Measurements from ENCODE around the gene NCF1.
"Not testable (repeated sequence)": the region's sequence is repeated elsewhere in the genome, so short reads cannot be mapped to it uniquely, and the experiment has no call there.

The NCF1 gene

DNA sequence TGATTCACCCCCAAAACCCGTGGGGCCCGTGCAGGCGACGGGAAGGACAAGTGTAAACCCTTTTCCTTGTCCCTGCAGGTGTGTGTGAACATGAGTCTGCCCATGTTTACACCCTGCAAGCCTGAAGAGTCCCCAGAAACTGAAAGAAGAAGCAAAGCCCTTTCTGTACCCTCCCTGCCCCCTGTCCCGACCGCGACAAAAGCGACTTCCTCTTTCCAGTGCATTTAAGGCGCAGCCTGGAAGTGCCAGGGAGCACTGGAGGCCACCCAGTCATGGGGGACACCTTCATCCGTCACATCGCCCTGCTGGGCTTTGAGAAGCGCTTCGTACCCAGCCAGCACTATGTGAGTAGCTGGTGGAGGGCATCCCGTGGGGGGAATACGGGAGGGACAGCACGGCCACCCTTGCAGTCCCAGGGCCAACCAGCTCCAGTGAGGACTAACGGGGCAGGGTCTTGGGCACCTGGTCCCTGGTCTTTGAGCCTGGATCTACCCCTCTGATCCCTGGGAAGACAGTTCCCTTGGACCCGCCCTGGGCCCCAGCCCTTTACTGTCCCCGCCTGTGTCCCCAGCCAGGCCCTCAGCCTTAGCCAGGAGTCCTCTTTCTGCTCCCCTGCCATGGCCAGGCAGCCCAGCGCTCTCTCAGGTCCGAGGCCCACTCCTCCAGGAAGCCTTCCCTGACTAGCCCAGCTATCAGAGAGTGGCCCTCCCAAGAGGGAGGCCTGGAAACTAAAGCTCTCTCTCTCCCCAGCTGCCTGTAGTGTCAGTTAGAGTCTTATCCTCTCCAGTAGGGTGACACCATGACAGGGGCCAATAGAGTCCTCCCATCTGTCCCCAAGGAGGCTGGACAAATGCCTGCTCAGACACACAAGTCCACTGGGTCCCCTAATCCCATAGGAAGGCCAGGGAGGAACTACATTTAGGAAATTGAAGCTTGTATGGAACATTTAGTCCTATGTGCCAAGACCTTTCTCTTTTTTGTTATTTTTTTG, at the start of gene NCF1:
Gene NCF1, plus strand, starts transcription at position 252 of the 991 bp plus-strand sequence. Its CDS starts 21 bp downstream, at position 273.
- not testable (repeated sequence) for DNase-seq

DNA sequence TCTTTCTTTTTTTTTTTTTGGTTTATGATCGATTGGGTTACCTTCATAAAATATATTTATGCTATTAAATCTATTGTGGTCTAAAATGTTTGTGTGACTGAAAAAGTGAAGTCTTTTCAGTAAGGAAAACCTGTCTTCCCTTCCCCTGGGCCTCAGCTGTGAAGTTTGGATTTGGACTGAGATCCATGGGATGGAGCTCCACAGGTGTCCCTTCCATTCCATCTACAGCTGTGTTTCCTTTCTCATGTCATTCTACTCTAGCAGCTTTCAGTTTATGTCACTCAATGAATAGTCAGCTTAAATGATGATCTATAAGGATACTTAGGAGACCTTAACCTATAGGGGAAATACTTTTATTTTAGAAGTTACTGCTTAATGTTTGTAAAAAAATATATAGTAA, 48.0 kb upstream of the NCF1 start:
- DNase-seq = no peak

DNA sequence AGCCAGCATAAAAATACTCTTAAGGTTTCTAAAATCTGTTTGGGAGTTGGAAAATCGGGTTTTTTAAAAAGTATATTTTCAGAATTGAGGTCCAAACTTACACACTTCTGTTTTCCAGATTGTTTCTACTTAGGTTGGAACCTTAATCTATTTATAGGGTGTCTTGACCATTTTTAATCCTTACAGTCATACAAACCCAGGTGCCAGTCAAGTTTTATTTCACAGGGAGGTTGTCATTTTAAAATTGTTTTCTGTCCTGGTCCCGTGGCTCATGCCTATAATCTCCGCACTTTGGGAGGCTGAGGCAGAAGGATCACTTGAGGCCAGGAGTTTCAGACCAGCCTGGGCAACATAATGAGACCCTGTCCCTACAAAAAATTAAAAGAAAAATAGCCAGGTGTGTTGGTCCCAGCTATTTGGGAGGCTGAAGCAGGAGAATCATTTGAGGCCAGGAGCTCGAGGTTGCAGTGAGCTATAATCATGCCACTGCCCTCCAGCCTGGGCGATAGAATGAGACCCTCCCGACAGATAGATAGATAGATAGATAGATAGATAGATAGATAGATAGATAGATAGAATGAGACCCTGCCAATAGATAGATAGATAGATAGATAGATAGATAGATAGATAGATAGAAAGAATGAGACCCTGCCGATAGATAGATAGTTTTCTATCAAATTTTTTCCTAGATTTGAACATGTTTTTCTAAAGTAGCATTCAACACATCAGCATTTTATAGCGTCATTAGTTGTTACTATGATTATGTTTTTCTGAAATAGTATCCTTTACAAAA, 47.3 kb upstream of the NCF1 start:
- DNase-seq = no peak

DNA sequence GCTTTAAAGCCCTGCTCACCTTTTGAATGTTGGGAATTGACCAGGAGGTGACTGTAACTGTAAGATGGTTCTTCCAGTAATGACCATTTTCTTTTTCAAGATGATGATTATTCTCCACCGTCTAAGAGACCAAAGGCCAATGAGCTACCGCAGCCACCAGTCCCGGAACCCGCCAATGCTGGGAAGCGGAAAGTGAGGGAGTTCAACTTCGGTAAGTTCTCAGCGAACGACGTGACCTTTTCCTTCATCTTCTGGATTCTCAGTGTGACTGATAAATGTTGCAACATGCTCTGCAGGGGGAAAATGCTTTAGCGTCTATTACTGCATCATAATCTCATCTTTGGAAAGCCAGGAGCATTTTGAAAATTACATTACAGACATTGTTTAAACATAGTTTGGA, 45.1 kb upstream of the NCF1 start:
- DNase-seq = not testable (repeated sequence)

DNA sequence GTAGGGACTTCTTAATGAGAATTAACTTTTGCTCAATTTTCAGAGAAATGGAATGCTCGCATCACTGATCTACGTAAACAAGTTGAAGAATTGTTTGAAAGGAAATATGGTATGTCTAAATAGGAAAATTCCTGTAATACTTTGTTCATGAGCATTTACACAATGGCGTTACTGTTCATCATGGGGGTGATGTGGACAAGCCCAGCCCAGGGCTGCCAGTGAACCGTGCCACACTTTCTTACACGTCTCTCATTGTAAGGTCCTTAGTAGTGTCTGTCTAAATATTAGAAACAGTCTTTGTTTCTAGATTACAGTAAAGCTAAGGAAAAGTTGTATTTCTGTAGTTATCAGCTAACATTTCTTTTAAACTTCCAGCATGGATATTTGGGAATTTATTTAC, 43.6 kb upstream of the NCF1 start:
- DNase-seq = not testable (repeated sequence)

DNA sequence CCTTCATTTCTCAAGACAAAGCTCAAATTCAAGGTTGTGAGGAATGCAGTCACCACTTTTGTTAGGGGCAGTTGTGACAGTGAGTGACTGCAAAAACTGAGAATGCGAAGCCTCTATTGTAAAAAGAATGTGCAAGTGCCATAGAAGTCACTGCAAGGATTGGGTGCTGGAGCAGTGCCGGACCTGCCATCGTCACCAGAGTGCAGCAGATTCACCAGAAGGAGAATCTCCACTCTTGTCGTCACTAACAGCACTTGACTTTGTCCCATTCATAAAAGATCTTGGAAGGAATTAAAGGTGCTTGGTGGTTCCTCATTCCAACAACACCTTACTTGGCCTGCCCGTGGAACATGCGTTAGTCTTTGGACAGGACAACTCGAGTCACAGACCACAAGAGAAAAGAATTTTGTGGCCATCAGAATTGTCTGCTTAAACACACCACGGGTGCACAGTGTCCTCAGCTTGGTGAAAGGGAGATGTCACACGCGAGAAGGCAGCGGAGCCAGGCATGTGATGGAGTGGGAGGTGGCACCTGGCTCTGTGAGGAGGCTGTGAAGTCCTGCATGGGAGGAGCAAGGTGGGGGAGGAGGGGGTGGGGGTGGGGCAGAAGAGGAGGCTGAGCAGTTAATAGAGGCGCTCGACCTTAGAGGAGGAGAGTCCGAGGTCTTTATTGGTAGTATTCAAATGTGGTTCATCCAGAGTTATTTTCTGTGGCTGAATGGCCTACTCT, 33.7 kb upstream of the NCF1 start:
- not testable (repeated sequence) for DNase-seq

DNA sequence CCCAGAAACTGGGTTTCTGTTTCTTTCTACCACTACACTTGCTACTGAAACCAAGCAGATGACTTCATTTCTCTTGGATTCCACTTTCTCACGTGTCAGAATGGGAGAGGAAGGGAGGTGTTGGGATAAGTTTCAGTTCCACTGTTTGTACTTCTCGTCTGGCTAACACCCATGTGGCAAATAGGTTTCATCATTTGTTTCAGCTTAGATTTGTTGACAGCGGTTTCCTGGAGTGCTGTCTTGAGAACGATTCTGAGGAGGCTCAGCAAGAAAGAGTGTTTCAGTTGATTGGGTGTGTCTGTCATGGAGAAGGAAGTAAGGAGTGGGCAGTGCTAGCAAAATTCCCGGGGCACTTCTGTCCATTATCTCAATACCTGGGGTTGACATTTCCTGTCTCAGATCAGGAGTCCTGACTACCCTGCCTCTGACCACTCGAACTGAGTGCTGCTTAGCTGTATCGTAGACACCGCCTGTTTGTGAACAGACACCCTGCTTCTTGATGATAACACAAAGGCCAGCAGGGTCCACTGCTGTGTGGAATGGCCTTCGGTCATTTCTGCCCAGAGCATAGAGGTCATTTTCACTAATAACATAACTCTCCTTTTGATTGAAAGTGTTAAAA, 29.8 kb upstream of the NCF1 start:
- not testable (repeated sequence) for DNase-seq

DNA sequence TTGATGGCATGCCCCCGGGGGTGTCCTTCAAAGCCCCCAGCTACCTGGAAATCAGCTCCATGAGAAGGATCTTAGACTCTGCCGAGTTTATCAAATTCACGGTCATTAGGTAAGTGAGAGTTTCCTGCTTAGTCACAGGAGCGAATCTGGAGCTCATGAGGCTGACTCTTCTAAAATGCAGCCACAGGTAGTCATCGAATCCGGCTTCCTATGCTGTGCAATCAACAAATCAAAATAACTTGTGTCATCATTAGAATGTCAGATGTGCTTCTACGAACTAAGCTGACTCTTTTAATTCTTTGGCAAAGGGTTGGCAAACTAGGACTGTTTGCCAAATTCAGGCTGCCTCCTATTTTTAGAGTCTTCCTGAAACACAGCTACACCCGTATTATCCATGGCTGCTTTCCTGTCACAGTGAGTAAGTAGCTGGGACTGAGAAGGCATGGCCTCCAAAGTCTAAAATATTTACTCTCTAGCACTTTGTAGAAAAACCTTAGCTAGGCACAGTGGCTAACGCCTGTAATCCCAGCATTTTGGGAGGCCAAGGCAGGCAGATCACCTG, 19.8 kb upstream of the NCF1 start:
- not testable (repeated sequence) for DNase-seq

DNA sequence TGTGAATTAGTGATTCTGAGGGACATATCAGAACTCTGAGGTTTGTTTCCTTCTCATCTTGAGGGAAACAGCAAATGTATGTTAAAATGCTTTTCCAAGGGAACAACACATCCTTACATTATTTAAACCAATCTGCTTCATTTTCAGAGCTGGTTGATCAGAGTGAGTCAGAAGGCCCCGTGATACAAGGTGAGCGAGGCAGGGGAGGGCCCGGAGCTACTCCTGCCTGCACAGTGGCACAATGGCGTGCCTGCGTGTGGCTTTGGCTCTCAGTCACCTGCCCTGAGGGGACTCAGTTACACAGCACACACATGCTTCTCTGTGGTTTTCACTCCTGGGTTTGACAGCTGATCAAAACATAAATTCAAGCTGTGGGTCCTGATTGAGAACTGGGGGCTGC, 17.1 kb upstream of the NCF1 start:
- not testable (repeated sequence) for DNase-seq

DNA sequence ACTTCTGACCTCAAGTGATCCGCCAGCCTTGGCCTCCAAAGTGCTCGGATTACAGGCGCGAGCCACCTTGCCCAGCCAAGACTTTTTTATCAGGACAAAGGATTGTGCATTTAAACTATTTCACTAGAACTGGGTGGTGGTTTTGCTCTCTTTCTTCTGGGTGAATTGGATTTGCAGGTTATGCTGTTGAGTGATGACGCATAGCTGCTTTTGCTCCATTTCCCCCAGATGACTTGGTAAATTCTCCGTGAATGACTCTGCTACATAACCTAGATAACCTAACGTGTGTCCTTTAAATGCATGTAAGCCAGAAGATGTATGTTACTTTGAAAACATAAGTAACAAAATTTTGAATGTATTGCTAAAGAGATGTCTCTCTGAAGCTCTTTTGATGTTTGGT, 15.5 kb upstream of the NCF1 start:
- not testable (repeated sequence) for DNase-seq

DNA sequence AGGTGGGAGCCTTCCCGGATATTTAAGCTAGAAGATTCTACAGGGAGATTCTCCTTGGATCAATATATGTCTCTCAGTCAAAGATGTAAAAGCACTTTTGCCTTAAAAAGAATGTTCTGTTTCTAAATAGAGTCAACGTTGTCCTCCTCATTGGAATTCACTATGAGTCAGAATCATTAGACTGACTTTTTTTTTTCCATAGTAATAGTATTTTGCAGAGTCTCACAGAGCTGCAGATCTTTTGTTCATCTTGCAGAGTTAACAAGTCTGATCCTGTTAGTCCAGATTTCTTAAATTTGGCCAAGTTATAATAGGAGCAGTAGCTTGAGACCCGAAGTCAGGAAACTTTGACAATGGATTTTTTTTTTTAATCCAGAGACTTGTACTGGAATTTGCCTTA, 14.8 kb upstream of the NCF1 start:
- DNase-seq = not testable (repeated sequence)

DNA sequence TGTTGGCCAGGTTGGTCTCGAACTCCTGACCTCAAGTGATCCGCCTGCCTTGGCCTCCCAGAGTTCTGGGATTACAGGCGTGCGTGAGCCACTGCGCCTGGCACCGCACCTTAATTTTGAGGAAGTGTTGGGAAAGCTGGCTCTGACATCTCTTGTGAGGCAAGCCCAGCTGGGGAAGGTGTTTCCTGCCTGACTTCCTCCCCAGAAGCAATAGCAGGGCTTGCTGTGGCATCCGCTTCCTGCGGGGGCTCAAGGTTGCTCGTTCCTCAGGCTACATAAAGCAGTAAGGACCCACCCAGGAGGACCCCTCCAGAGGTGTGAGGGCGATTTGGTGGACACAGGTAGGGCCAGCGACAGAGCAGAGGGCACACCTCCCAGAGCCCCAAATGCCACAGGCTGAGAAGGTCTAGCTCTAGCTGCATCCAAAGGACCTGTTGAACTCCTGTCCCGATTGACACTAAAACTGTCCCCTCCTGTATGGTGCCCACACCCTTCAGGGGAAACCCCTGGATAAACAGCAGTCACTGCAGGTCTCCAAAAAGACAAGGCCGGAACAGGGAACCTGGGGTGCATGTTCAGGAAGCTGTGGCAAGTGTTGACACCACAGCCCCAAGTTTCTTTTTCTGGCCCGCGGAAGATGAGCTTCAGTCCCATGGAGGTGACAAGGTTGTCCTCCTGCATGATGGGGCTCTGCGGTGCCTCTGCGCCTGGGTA, 8.4 kb upstream of the NCF1 start:
- not testable (repeated sequence) for DNase-seq

DNA sequence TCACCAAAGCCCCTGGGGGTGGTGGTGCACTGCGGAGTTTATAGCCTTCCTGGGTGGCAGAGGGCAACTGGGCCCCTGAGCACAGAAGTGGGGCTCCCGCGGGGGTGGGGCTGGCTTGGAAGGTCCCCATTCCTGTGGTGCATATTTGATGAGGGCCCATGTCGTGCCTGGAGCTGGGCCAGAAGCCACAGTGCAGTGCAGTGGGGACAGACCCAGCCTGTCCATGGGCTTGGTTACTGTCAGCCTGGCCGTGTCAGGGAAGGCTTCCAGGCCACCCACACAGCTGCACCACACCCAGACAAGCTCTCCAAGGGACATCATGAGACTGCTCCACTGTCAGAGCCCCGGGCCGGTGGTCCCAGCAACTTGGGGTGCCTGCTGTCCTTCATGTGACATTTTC, 7.3 kb upstream of the NCF1 start:
- not testable (repeated sequence) for DNase-seq

DNA sequence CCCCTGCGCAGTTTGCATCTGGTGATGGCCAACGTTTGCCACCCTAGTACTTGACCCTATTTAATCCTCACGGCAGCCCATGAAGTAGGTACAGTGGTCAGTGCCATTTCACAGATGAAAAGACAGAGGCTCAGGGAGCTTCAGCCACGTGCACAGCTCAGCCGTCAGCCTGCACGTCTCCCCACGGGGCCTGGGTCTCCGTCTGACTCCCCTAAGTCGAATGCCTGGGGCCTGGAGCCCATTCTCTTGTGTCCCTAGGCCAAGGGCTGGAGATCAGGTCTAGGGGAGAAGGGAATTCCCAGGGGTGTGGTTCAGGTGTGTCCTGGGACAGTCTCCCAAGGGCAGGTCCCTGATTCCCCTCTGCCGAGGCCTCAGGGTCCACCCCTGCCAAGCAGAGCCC, 6.8 kb upstream of the NCF1 start:
- DNase-seq = not testable (repeated sequence)

DNA sequence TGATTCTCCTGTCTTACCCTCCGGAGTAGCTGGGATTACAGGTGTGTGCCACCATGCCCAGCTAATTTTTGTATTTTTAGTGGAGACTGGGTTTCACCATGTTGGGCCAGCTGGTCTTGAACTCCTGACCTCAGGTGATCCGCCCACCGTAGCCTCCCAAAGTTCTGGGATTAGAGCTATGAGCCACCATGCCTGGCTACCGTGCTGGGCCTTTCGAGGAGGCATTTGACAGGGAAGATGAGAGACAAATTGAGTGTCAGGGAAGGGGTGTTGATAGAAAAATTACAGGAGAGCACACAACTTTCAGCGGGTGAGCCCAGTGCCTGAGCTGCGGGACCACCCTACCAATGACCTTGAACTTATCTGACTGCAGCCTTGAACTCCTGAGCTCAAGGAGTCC, 3.7 kb upstream of the NCF1 start:
- not testable (repeated sequence) for DNase-seq

DNA sequence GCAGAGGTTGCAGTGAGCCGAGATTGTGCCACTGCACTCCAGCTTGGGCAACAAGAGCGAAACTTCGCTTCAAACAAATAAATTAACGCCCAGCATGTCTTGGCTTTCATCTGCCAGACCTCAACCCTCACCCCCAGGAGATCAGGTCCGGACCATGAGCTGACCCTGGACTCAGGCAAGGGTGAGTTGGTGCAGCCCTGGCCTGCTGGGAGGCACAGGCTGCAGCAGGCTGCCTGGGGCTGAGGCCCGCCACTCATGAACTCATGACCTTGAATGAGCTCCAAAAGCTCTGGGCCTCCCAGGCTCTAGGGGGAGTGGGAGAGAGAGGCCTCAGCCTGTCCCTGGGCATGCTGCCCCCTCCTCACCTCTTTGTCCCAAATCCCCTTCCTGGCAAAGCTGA, 1.7 kb upstream of the NCF1 start:
- DNase-seq = not testable (repeated sequence)

DNA sequence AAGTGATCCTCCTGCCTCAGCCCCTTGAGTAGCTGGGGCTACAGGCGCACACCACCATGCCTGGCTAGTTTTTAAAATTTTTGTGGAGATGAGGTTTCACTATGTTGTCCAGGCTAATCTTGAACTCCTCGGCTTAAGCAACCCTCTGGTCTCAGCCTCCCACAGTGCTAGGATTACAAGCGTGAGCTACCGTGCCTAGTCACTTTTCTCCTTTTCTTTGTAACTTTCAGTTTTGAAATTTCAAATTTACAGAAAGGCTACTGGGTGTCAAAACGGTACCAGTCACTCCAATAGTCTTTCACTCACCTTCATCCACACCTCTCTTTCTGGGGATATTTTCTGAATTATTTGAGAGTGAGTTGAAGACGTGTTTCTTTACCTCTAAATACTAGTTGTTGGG, 1.3 kb downstream of the NCF1 start:
- not testable (repeated sequence) for DNase-seq

DNA sequence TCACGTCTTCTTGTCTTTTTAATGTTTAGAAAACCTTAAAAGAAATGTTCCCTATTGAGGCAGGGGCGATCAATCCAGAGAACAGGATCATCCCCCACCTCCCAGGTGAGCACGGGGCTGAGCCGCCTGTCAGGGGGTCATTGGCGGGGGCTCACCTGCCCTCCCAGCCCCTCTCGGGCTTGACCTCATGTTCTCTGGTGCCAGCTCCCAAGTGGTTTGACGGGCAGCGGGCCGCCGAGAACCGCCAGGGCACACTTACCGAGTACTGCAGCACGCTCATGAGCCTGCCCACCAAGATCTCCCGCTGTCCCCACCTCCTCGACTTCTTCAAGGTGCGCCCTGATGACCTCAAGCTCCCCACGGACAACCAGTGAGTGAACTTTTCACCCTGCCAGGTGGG, 5.2 kb downstream of the NCF1 start:
- DNase-seq = not testable (repeated sequence)

DNA sequence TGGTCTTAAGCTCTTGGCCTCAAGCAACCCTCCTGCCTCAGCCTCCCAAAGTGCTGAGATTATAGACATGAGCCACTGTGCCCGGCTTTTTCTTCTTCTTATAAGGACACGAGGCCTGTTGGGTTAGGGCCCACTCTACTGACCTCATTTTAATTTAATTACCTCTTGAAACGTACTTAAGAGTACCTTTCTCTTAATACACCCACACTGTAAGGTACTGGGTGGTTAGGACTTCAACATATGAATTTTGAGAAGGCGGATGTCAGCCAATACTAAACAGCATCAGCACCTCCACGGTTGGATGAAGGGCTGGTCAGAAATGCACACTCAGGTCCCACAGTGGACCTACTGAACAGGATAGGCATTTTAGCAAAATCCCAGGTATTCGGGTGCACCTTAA, 7.9 kb downstream of the NCF1 start:
- not testable (repeated sequence) for DNase-seq

DNA sequence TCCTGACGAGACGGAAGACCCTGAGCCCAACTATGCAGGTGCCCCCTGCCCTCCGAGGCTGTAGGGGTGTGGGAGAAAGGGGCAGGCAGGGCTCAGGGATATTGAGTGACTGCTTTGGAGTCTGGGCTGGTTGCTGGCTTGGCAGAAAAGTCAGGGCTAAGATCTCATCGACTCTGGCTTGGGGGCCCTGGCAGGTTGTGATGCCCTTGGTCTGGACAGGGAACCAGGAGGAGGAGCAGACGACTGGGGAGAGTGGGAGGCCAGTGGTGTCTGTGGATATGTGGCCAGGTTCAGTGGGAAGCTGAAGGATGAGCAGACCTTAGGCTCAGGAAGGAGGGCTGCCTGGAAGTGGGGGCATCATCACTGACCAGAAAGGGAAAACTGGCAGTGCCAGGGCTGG, 9.8 kb downstream of the NCF1 start:
- DNase-seq = not testable (repeated sequence)

DNA sequence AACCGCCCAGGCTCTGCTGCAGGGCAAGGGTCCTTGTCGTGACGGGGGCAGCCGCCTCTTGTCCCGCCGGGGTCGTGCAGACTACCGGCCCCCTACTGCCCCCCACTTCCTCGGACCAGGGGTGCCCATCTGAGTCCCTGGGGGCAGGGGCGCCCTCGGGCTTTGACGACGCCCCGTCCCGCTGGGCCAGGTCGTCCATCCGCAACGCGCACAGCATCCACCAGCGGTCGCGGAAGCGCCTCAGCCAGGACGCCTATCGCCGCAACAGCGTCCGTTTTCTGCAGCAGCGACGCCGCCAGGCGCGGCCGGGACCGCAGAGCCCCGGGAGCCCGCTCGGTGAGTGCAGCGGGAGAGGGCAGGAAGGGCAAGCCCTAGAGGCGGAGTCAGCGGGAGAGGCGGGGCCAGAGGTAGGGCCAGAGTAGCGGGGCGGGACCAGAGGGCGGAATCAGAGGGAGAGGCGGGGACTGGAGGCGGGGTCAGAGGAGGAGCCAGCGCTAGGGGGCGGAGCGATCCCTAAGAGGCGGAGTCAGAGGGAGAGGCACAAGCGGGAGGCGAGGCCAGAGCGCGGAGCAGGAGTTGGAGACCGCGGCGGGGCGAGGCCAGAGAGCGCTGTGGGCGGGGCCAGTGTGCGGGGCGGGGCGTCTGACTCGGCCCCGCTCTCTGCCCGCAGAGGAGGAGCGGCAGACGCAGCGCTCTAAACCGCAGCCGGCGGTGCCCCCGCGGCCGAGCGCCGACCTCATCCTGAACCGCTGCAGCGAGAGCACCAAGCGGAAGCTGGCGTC, 14.7 kb downstream of the NCF1 start:
- peak; percentile 95 for DNase-seq
